Nephron progenitor cell (in vitro differentiated cells): ENCODE data around the gene PSMB5.

ENCODE experiments used
- DNase-seq: peaks from one replicate; pipeline ENCODE4 v3.0.0; 2021
- H3K27ac Mint-ChIP-seq: 2 replicates; pipeline ENCODE4 v1.8.0; 2021; ENCODE audit warnings: mild to moderate bottlenecking, moderate library complexity, mixed read lengths
- H3K27me3 Mint-ChIP-seq: 2 replicates; pipeline ENCODE4 v1.8.0; 2021; ENCODE audit warnings: mild to moderate bottlenecking, low read depth, mixed read lengths; ENCODE audit not compliant: poor library complexity
- H3K36me3 Mint-ChIP-seq: 2 replicates; pipeline ENCODE4 v1.8.0; 2021; ENCODE audit warnings: low read depth, mixed read lengths
- H3K4me1 Mint-ChIP-seq: 2 replicates; pipeline ENCODE4 v1.8.0; 2021; ENCODE audit warnings: mixed read lengths
- H3K4me3 Mint-ChIP-seq: 2 replicates; pipeline ENCODE4 v1.8.0; 2021; ENCODE audit warnings: mild to moderate bottlenecking, moderate library complexity, mixed read lengths
- H3K9me3 Mint-ChIP-seq: 2 replicates; pipeline ENCODE4 v1.8.0; 2021; ENCODE audit warnings: mild to moderate bottlenecking, moderate library complexity, mixed read lengths
- TF ChIP-seq, protein P1 (sequence below): fragments of 200-600 bp; sonication (generic); IDR thresholded peaks from 2 replicates; pipeline ENCODE4 v1.5.0; 2021; ENCODE audit warnings: antibody characterized with exemption

Gene PSMB5

DNA sequence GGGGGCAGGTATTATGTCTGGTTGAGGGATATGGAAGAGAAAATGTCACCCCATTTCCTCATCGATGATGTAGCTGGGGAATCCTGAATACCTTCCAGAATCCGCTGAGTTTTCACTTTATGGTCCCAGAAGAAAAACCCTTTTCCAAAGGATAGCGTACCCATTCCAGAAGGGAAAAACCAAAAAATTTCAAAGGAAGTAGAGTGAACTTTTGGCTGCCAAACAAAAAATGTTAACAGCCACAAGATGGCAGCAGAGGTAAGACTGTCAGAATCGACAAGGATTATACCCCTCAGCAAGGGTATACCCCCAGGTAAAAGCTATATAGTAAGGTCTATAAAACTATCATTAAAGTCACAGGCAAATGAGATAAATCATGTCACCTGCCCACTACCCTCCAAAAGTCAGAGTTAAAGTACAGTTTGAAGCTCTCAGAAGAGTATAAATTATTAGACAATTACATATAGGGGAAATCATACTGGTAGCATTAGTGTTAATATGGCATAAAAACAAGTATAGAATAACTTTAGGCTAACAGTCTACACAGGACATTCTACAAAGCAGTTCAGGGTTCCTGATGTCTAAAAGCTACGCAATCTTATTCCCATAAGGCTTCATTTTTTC lies 42.2 kb upstream of the PSMB5 start:
- no peak overlapping the region for H3K4me3 Mint-ChIP-seq
- DNase-seq, result no peak
- no peak overlapping the region for H3K27ac Mint-ChIP-seq
- no peaks in the 10 kb centered on the region for H3K27me3 Mint-ChIP-seq
- TF ChIP-seq, protein P1, sequence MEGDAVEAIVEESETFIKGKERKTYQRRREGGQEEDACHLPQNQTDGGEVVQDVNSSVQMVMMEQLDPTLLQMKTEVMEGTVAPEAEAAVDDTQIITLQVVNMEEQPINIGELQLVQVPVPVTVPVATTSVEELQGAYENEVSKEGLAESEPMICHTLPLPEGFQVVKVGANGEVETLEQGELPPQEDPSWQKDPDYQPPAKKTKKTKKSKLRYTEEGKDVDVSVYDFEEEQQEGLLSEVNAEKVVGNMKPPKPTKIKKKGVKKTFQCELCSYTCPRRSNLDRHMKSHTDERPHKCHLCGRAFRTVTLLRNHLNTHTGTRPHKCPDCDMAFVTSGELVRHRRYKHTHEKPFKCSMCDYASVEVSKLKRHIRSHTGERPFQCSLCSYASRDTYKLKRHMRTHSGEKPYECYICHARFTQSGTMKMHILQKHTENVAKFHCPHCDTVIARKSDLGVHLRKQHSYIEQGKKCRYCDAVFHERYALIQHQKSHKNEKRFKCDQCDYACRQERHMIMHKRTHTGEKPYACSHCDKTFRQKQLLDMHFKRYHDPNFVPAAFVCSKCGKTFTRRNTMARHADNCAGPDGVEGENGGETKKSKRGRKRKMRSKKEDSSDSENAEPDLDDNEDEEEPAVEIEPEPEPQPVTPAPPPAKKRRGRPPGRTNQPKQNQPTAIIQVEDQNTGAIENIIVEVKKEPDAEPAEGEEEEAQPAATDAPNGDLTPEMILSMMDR, result peak; percentile 57
- peaks cover 74% of the 10 kb centered on the region for H3K36me3 Mint-ChIP-seq
- H3K9me3 Mint-ChIP-seq, result no peaks in the 10 kb centered on the region
- H3K4me1 Mint-ChIP-seq, result peaks cover 18% of the 10 kb centered on the region

DNA sequence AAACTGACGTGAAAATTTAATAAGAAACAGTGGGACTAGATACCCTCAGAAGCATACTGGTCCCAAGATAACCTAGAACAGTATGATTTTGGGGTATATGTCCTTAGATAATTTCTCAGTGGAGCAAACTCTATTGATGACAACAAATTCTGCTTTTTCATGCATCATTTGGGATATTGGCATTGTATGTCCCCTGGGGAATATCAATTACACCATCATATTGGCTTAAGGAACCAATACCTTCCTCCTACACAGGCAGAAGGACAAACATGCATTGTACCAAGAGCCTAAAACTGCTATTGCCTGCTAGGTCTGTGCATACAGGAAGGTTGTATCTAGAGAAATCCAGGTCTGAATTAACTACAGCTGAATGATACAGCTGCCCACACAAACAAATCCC lies 40.2 kb upstream of the PSMB5 start:
- Mint-ChIP-seq H3K4me1 (peaks cover 33% of the 10 kb centered on the region), H3K36me3 (peaks cover 54% of the 10 kb centered on the region), H3K4me3 (no peak overlapping the region), H3K27ac (no peak overlapping the region), H3K27me3 (no peaks in the 10 kb centered on the region), H3K9me3 (no peaks in the 10 kb centered on the region)
- DNase-seq, result no peak
- TF ChIP-seq, protein P1, result no peak

DNA sequence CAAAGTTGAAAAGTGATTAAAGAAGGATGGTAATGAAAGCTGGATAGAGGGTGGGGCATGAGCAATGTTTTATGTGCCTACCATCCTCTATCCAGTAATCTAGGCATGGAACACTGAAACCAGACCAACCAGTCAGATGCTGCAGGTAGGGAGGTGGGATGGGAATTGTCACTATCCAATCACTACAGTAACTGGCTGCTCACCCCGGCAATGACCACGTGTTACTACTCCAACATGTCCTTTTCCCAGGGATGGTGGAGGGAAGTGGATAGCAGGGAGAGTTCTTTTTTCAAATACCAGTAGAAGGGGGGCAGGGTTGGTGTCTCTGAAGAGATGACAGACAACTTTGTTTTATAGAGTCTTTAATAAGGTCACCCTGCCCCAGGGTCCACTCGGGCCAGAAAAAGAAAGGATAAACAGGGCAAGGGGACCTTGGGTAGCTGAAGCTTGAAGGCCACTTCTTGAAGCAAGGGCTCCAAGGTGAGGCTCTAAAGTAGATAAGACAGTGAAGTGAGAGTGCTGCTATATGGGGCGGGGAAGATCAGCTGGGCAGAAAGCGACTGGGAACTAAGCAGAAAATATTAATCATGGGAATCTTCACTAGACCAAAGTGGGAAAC lies 37.3 kb upstream of the PSMB5 start:
- TF ChIP-seq, protein P1, result no peak
- Mint-ChIP-seq H3K4me1 (peaks cover 54% of the 10 kb centered on the region), H3K4me3 (peak overlapping the region; percentile 97), H3K36me3 (peaks cover 47% of the 10 kb centered on the region), H3K9me3 (no peaks in the 10 kb centered on the region), H3K27me3 (no peaks in the 10 kb centered on the region), H3K27ac (peak overlapping the region; percentile 97)
- DNase-seq, result no peak

DNA sequence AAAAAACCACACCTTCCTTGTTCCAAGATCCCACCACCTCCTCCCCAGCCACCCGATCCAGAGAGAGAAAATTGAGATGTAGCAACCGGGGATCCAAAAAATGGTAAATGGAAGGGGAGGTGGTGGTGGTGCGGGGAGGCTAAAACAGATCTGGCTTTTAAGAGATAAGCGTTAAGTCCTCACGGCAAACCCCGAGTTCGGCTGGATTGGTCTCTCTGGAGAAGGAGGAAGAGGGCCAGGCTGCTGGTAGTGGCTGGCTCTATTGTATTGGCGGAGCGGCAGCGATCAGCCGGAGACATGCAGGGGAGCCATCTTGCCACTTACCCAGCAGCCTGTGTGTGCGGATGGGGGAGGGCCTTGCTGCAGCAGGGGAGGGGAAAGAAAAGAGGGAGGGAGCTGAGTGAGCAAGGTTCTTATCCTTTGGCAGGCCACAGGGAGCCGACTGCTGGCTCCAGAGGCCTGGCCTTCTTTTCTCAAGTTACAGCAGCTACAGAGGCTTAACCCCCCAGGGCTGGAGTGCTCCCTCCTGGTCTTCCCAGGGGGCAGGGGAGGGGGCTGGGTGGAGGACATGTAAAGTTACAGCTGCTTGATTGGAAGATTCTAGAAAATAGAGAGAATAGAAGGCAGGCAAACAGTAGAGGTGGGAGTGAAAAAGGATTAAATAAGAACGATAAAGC lies 36.7 kb upstream of the PSMB5 start:
- Mint-ChIP-seq H3K36me3 (peaks cover 52% of the 10 kb centered on the region), H3K4me3 (peak overlapping the region; percentile 97), H3K27me3 (no peaks in the 10 kb centered on the region), H3K9me3 (no peaks in the 10 kb centered on the region), H3K4me1 (peaks cover 60% of the 10 kb centered on the region), H3K27ac (peak overlapping the region; percentile 97)
- TF ChIP-seq, protein P1, result no peak
- DNase-seq, result peak; percentile 78

DNA sequence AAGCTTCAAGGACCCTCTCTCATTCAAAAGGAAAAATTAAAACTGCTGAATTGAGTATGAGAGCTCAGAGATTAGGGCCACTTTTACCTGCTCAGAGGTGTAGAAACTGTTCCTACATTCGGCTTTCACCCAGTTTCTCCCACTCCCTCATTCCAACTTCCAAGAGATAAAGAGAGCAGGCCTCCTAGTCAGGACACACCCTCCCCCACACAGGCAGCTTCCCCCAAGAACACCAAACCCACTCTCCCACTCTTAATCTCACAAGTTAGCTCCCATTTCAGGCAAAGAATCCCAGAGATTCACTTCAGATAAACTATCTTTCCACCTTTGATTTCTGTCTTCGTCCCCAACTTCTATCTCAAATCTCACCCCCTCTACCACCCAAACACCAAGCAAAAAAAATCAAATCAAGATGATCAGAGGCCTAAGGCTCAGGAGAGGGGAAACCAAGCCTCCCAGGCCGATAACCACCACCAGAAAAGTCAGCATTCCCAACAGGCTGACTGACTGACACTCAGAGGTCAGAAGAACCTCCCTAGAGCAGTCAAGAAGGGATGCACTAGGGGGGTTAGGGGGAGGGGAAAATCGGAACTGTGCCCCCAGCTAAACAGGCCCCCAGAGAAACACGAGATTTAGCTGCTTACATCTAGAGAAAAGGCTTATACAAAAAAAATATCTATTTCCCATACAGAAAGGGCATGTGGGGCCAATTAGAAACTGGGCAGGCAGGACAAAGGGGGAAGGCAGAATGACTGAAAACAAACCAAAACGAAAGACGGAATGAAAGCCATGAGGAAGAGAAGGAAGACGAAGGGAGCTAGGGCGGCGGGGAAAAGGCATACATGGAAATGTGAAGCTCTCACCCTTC lies 35.8 kb upstream of the PSMB5 start:
- no peaks in the 10 kb centered on the region for H3K9me3 Mint-ChIP-seq

More for the DNA sequence above, 35.8 kb upstream of the PSMB5 start:
- Mint-ChIP-seq H3K27me3 (no peaks in the 10 kb centered on the region), H3K27ac (peak overlapping the region; percentile 97), H3K36me3 (peaks cover 55% of the 10 kb centered on the region), H3K4me3 (peak overlapping the region; percentile 97), H3K4me1 (peaks cover 68% of the 10 kb centered on the region)
- DNase-seq, result no peak
- TF ChIP-seq, protein P1, result no peak
